Ishikawa (cell line): ENCODE data around the gene EDNRA.

Experiments
- EGR1 ChIP-seq: IDR thresholded peaks from 2 replicates; pipeline ENCODE4 v1.6.1; 2012
- EP300 ChIP-seq: IDR thresholded peaks from 2 replicates; pipeline ENCODE4 v1.6.1; 2012; ENCODE audit warnings: borderline replicate concordance
- NFIC ChIP-seq: IDR thresholded peaks from 2 replicates; pipeline ENCODE4 v1.6.1; 2012
- RAD21 ChIP-seq: IDR thresholded peaks from 2 replicates; pipeline ENCODE4 v1.6.1; 2012; ENCODE audit warnings: low read depth
- TAF1 ChIP-seq: IDR thresholded peaks from 2 replicates; pipeline ENCODE4 v1.6.1; 2012; ENCODE audit warnings: low read depth, mild to moderate bottlenecking
- TCF12 ChIP-seq: IDR thresholded peaks from 2 replicates; pipeline ENCODE4 v1.6.1; 2012; ENCODE audit warnings: low read depth
- TEAD4 ChIP-seq: IDR thresholded peaks from 2 replicates; pipeline ENCODE4 v1.6.1; 2012
- YY1 ChIP-seq: IDR thresholded peaks from 2 replicates; pipeline ENCODE4 v1.6.1; 2012; ENCODE audit warnings: low read depth
- TF ChIP-seq, protein P1 (sequence below): IDR thresholded peaks from 2 replicates; pipeline ENCODE4 v1.6.1; 2012; ENCODE audit warnings: low read depth, mild to moderate bottlenecking
- TF ChIP-seq, protein P2 (sequence below): IDR thresholded peaks from 2 replicates; pipeline ENCODE4 v1.6.1; 2012
- TF ChIP-seq, protein P3 (sequence below): IDR thresholded peaks from 2 replicates; pipeline ENCODE4 v1.6.1; 2012

DNA sequence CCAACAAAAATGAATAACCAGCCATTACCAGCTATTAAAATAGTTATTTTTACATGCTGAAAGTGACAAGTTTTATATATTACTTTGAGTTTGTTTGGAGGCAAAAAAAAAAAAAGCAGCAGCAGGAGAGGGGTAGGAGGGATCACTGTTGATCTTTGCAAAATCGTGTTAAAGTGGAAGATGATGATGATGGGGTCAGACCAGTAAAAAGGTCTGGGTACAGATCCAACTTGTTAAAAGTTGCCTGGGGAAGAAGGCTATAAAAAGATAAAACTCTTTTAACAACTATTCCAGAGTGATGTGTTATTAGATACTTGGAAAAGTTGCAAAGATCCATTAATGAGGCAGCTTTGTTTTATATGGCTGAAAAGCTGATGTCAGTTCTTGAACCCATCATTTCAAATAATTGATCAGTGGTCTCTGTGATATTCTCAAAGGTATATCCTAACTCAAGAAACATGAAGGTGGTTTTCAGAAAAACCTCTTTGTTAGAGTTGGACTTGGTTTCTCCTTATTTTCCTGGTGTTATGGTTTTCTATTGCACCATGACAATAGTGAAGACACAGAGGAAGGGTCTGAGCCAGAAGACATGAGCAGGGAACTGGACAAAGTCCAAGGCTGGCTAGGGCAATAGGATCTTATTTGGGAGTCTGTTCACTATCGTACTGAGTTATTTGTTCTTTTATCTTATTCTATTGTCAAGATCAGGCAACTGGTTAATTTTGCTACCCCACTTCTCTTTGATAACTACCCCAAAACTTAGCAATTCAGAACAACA lies 44.8 kb downstream of the EDNRA start:
- TF ChIP-seq, protein P1, sequence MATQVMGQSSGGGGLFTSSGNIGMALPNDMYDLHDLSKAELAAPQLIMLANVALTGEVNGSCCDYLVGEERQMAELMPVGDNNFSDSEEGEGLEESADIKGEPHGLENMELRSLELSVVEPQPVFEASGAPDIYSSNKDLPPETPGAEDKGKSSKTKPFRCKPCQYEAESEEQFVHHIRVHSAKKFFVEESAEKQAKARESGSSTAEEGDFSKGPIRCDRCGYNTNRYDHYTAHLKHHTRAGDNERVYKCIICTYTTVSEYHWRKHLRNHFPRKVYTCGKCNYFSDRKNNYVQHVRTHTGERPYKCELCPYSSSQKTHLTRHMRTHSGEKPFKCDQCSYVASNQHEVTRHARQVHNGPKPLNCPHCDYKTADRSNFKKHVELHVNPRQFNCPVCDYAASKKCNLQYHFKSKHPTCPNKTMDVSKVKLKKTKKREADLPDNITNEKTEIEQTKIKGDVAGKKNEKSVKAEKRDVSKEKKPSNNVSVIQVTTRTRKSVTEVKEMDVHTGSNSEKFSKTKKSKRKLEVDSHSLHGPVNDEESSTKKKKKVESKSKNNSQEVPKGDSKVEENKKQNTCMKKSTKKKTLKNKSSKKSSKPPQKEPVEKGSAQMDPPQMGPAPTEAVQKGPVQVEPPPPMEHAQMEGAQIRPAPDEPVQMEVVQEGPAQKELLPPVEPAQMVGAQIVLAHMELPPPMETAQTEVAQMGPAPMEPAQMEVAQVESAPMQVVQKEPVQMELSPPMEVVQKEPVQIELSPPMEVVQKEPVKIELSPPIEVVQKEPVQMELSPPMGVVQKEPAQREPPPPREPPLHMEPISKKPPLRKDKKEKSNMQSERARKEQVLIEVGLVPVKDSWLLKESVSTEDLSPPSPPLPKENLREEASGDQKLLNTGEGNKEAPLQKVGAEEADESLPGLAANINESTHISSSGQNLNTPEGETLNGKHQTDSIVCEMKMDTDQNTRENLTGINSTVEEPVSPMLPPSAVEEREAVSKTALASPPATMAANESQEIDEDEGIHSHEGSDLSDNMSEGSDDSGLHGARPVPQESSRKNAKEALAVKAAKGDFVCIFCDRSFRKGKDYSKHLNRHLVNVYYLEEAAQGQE = no peak
- TF ChIP-seq EP300 (no peak), YY1 (no peak), TCF12 (no peak), TAF1 (no peak), RAD21 (no peak), NFIC (no peak), EGR1 (no peak), TEAD4 (no peak)
- TF ChIP-seq, protein P2, sequence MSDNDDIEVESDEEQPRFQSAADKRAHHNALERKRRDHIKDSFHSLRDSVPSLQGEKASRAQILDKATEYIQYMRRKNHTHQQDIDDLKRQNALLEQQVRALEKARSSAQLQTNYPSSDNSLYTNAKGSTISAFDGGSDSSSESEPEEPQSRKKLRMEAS = no peak
- TF ChIP-seq, protein P3, sequence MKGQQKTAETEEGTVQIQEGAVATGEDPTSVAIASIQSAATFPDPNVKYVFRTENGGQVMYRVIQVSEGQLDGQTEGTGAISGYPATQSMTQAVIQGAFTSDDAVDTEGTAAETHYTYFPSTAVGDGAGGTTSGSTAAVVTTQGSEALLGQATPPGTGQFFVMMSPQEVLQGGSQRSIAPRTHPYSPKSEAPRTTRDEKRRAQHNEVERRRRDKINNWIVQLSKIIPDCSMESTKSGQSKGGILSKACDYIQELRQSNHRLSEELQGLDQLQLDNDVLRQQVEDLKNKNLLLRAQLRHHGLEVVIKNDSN = no peak
